A549 (cell line): ENCODE data around the gene GPLD1. TPM values are rescaled to one million over a fixed set of nuclear protein-coding genes. Genes with fewer than 3 reads are reported as not detected.

Experiments
- ATAC-seq, 2 experiments: fragments of 200-7000 bp in 1 of 2; fragments of >200 bp in 1 of 2; cut with Nextera tagmentation in 1 of 2; cut with Tn5 transposase in 1 of 2; 3 replicates each; pipeline versions ENCODE4 v1.8.0 to v1.9.1; 2018 to 2020; ENCODE audit warnings: mild to moderate bottlenecking in 1 of 2, moderate library complexity in 1 of 2
- CTCF ChIA-PET: fragments of 300-600 bp; sonication (Branson Sonifier 250); formaldehyde crosslinking; extraction: SDS; loops from one replicate; lab custom pipeline; 2021; ENCODE audit warnings: antibody characterized with exemption, inconsistent platforms; lab: Yijun Ruan, JAX
- POLR2A ChIA-PET: fragments of 350-600 bp; formaldehyde crosslinking; extraction: SDS; loops from one replicate; lab custom pipeline; 2021; ENCODE audit warnings: antibody characterized with exemption, inconsistent platforms; lab: Yijun Ruan, JAX
- DNase-seq, 2 experiments: peaks; one replicate each; pipeline versions ENCODE4 v3.0.0 to v3.0.0-alpha.2; 2011 to 2016; ENCODE audit warnings: low read depth in 1 of 2, low spot score in 1 of 2
- FAIRE-seq: peaks from 2 replicates; lab custom pipeline; 2011; peaks lifted over from hg19 to GRCh38; lab: Jason Lieb, UNC
- H3K27ac ChIP-seq, 2 experiments: fragments of >200 bp; sonication (Bioruptor Twin); formaldehyde crosslinking; 3 replicates each; pipeline ENCODE4 v1.5.1; 2016 to 2017
- H3K4me1 ChIP-seq: fragments of >200 bp; sonication (Bioruptor Twin); formaldehyde crosslinking; 3 replicates; pipeline ENCODE4 v1.6.1; 2016
- H3K4me2 ChIP-seq: fragments of >200 bp; sonication (Bioruptor Twin); formaldehyde crosslinking; 3 replicates; pipeline ENCODE4 v1.6.1; 2016
- H3K4me3 ChIP-seq: fragments of >200 bp; sonication (Bioruptor Twin); formaldehyde crosslinking; 3 replicates; pipeline ENCODE4 v1.5.1; 2016
- H3K9me3 ChIP-seq: fragments of >200 bp; sonication (Bioruptor Twin); formaldehyde crosslinking; 3 replicates; pipeline ENCODE4 v1.6.1; 2016
- CBX2 ChIP-seq: fragments of 200-600 bp; sonication (generic); IDR thresholded peaks from 2 replicates; pipeline ENCODE4 v1.6.1; 2016; ENCODE audit warnings: low read depth, mild to moderate bottlenecking, borderline replicate concordance
- CTCF ChIP-seq: fragments of >200 bp; sonication (Bioruptor Twin); formaldehyde crosslinking; IDR thresholded peaks from 3 replicates; pipeline ENCODE4 v1.5.1; 2016
- E2F6 ChIP-seq: IDR thresholded peaks from 2 replicates; pipeline ENCODE4 v1.6.1; 2012; ENCODE audit warnings: low read depth, borderline replicate concordance
- EHF ChIP-seq: fragments of 250-450 bp; sonication (Bioruptor Pico); IDR thresholded peaks from 2 replicates; pipeline ENCODE4 v1.5.0; 2020; ENCODE audit warnings: mild to moderate bottlenecking
- EHMT2 ChIP-seq: fragments of 200-600 bp; sonication (generic); IDR thresholded peaks from 2 replicates; pipeline ENCODE4 v1.6.1; 2016; ENCODE audit warnings: antibody characterized with exemption, low read depth, mild to moderate bottlenecking, moderate library complexity
- FOSL2 ChIP-seq, 2 experiments: fragments of 450-650 bp in 1 of 2; fragments of >200 bp in 1 of 2; sonication (Bioruptor Twin) in 1 of 2; formaldehyde crosslinking; IDR thresholded peaks; 2 replicates each; pipeline versions ENCODE4 v1.5.0 to v1.6.1; 2016 to 2020; ENCODE audit warnings: mild to moderate bottlenecking in 1 of 2, moderate library complexity in 1 of 2
- FOXS1 ChIP-seq: fragments of 250-450 bp; sonication (Bioruptor Pico); IDR thresholded peaks from 2 replicates; pipeline ENCODE4 v1.5.0; 2020; ENCODE audit warnings: mild to moderate bottlenecking, moderate library complexity
- HDAC2 ChIP-seq: fragments of 200-600 bp; sonication (generic); IDR thresholded peaks from 2 replicates; pipeline ENCODE4 v1.6.1; 2016
- MYC ChIP-seq: IDR thresholded peaks from 2 replicates; pipeline ENCODE4 v1.6.1; 2012; ENCODE audit warnings: mild to moderate bottlenecking, inconsistent platforms, low read length, improper control_type of control experiment, borderline replicate concordance
- NPAS2 ChIP-seq: fragments of 250-450 bp; sonication (Bioruptor Pico); IDR thresholded peaks from 2 replicates; pipeline ENCODE4 v1.8.0; 2022; ENCODE audit warnings: mild to moderate bottlenecking, moderate library complexity, borderline replicate concordance
- NR3C1 ChIP-seq: fragments of >200 bp; sonication (Bioruptor Twin); formaldehyde crosslinking; IDR thresholded peaks from 3 replicates; pipeline ENCODE4 v1.6.1; 2017
- PBX3 ChIP-seq: IDR thresholded peaks from 2 replicates; pipeline ENCODE4 v1.6.1; 2012
- REST ChIP-seq: fragments of 200-600 bp; sonication (generic); IDR thresholded peaks from 2 replicates; pipeline ENCODE4 v1.6.1; 2016; ENCODE audit warnings: antibody characterized with exemption, mild to moderate bottlenecking, moderate library complexity
- RNF2 ChIP-seq: fragments of 200-600 bp; sonication (generic); IDR thresholded peaks from 2 replicates; pipeline ENCODE4 v1.6.1; 2016; ENCODE audit warnings: low read depth, mild to moderate bottlenecking, antibody characterized with exemption, moderate library complexity, borderline replicate concordance
- SMC3 ChIP-seq: fragments of >200 bp; sonication (Bioruptor Twin); formaldehyde crosslinking; IDR thresholded peaks from 3 replicates; pipeline ENCODE4 v1.6.1; 2018; ENCODE audit warnings: inconsistent platforms
- TFCP2L1 ChIP-seq: fragments of 250-450 bp; sonication (Bioruptor Pico); IDR thresholded peaks from 2 replicates; pipeline ENCODE4 v1.5.0; 2021; ENCODE audit warnings: mild to moderate bottlenecking
- ZC3H11A ChIP-seq: fragments of 450-650 bp; IDR thresholded peaks from 2 replicates; pipeline ENCODE4 v1.6.1; 2014; ENCODE audit warnings: antibody characterized with exemption, mild to moderate bottlenecking
- ZSCAN20 ChIP-seq: fragments of 250-450 bp; sonication (Bioruptor Pico); IDR thresholded peaks from 2 replicates; pipeline ENCODE4 v1.8.0; 2022; ENCODE audit warnings: mild to moderate bottlenecking, moderate library complexity
- WGBS: methylation state at CpG from one replicate; pipeline ENCODE4 v1.1.6; 2017; ENCODE audit errors: missing lambda C conversion rate; 5-methylcytosine and 5-hydroxymethylcytosine counted together
- polyA plus RNA-seq, 4 experiments: library from polyadenylated mRNA; depleted of rRNA in 3 of 4; stranded (reverse); fragments of >200 nt; fragmentation: RNase III in 1 of 4; extraction: RNeasy Plus Mini Kit Qiagen cat#74134 plus additional on column Dnase treatment in 1 of 4; gene quantifications; 2 replicates in 3 of 4; 3 replicates in 1 of 4; pipeline ENCODE4 v1.2.3, GENCODE V29; 2011 to 2017

Gene GPLD1
- polyA plus RNA-seq, 2 of the 4 experiments (the other 2 are of a cell fraction) = 1.3 to 2.6 TPM

- DNase-seq (no peak), ATAC-seq (no peak), FAIRE-seq (no peak)
- no peaks in the 10 kb centered on the region for H3K9me3 ChIP-seq
- TF ChIP-seq RNF2 (no peak), E2F6 (no peak), TFCP2L1 (CRISPR knock-in tag) (no peak), REST (no peak), FOXS1 (CRISPR knock-in tag) (no peak), EHMT2 (no peak), NPAS2 (CRISPR knock-in tag) (no peak), PBX3 (no peak), CTCF (no peak)
- H3K4me3 ChIP-seq = no peak overlapping the region
- H3K4me1 ChIP-seq = peaks cover 6% of the 10 kb centered on the region; the same call in 1 of the 3 replicates
- CTCF ChIA-PET = interaction anchor here (1.1 kb wide), 1 partner anchor 9 kb away, joined by 4 read pairs; no protein-coding TSS in a partner anchor
- WGBS = 93% methylated on average over 4 of the region's 4 CpGs
- POLR2A ChIA-PET = no interaction called here
- no peak overlapping the region for H3K4me2 ChIP-seq
- no peak overlapping the region for H3K27ac ChIP-seq
These were observed 1.6 kb upstream of the GPLD1 start for GRCh38 chr6:24490948-24491347.

- ATAC-seq (no peak), FAIRE-seq (no peak), DNase-seq (no peak)
- Histone ChIP-seq H3K4me1 (peaks cover 11% of the 10 kb centered on the region; the same call in 1 of the 3 replicates), H3K4me3 (no peak overlapping the region), H3K9me3 (no peaks in the 10 kb centered on the region), H3K27ac (no peak overlapping the region), H3K4me2 (no peak overlapping the region)
- CTCF ChIA-PET = interaction anchor here (1.1 kb wide), 1 partner anchor 8 kb away, joined by 4 read pairs; no protein-coding TSS in a partner anchor
- TF ChIP-seq CBX2 = no peak
- TF ChIP-seq, all 56 proteins: peak for 0
- POLR2A ChIA-PET = no interaction called here
- 90% methylated on average over 2 of the region's 2 CpGs for WGBS
These were observed 503 bp upstream of the GPLD1 start for GRCh38 chr6:24489881-24490280.

- DNase-seq (no peak), FAIRE-seq (no peak), ATAC-seq (no peak)
- no peak overlapping the region for H3K4me2 ChIP-seq
- no peaks in the 10 kb centered on the region for H3K9me3 ChIP-seq
- H3K4me3 ChIP-seq = no peak overlapping the region
- WGBS = 81% methylated on average over 4 of the region's 4 CpGs
- ChIA-PET CTCF (interaction anchor here (1.9 kb wide), 1 partner anchor 9 kb away, joined by 4 read pairs; the partner anchor contains the start of gene ALDH5A1), POLR2A (no interaction called here)
- no peak overlapping the region for H3K27ac ChIP-seq
- 0 out of 3 replicates have a peak, but pooled peaks cover 7% of the 10 kb centered on the region for H3K4me1 ChIP-seq
- TF ChIP-seq FOSL2 (IDR thresholded peaks at IDR 0.05) (no peak), FOSL2 (CRISPR knock-in tag; IDR thresholded peaks at IDR 0.05) (no peak), HDAC2 (no peak), NR3C1 (no peak), REST (no peak), MYC (no peak), ZSCAN20 (no peak), CBX2 (no peak), SMC3 (no peak), EHF (no peak), CTCF (no peak), ZC3H11A (no peak)
These were observed 3.3 kb downstream of the GPLD1 start for GRCh38 chr6:24486065-24486464.
